H1 (cell line): ENCODE results near the gene CNTN3. TPM values are rescaled to one million over a fixed set of nuclear protein-coding genes. Genes with fewer than 3 reads are reported as not detected.

Experiments used
- CTCF ChIA-PET: fragments of 300-600 bp; sonication (Branson Sonifier 250); formaldehyde crosslinking; loops from one replicate; lab custom pipeline; 2021; ENCODE audit not compliant: partially characterized antibody; lab: Charles Lee
- POLR2A ChIA-PET: fragments of 300-600 bp; sonication (Branson Sonifier 250); formaldehyde crosslinking; loops from one replicate; lab custom pipeline; 2021; ENCODE audit warnings: inconsistent platforms; ENCODE audit not compliant: partially characterized antibody; lab: Charles Lee
- DNase-seq, 2 experiments: peaks; one replicate each; pipeline versions ENCODE4 v3.0.0 to v3.0.0-alpha.2; 2010 to 2022; ENCODE audit warnings: low spot score in 2 of 2, low read depth in 1 of 2, mixed read lengths in 1 of 2
- FAIRE-seq: peaks from 2 replicates; lab custom pipeline; 2011; peaks lifted over from hg19 to GRCh38; lab: Jason Lieb, UNC
- H2AFZ ChIP-seq: 2 replicates; pipeline ENCODE4 v1.8.1; 2012; ENCODE audit warnings: low read length, inconsistent platforms
- H2AK5ac ChIP-seq: 2 replicates; pipeline ENCODE4 v1.6.1; 2013; ENCODE audit warnings: low read depth, low read length
- H2BK120ac ChIP-seq: replicated peaks from 2 replicates; pipeline ENCODE3; 2013; ENCODE audit warnings: low read depth, low read length, inconsistent platforms
- H2BK12ac ChIP-seq: 2 replicates; pipeline ENCODE4 v1.6.1; 2013; ENCODE audit warnings: low read depth, low read length
- H2BK15ac ChIP-seq: 2 replicates; pipeline ENCODE4 v1.6.1; 2013; ENCODE audit warnings: low read length
- H2BK20ac ChIP-seq: 2 replicates; pipeline ENCODE4 v1.6.1; 2013; ENCODE audit warnings: low read length
- H2BK5ac ChIP-seq: 2 replicates; pipeline ENCODE4 v1.6.1; 2013; ENCODE audit warnings: low read depth, low read length
- H3K14ac ChIP-seq: 2 replicates; pipeline ENCODE4 v1.6.1; 2013; ENCODE audit warnings: inconsistent platforms; ENCODE audit not compliant: insufficient read length
- H3K18ac ChIP-seq: 2 replicates; pipeline ENCODE4 v1.6.1; 2013; ENCODE audit warnings: low read length; ENCODE audit errors: extremely low read depth
- H3K23ac ChIP-seq: 2 replicates; pipeline ENCODE4 v1.6.1; 2013; ENCODE audit warnings: inconsistent platforms; ENCODE audit not compliant: insufficient read length
- H3K23me2 ChIP-seq: 2 replicates; pipeline ENCODE4 v1.6.1; 2013; ENCODE audit warnings: low read depth, low read length
- H3K27ac ChIP-seq: 2 replicates; pipeline ENCODE4 v1.6.1; 2011; ENCODE audit warnings: low read depth, low read length, inconsistent platforms
- H3K27me3 ChIP-seq, 4 experiments: replicated peaks in 1 of 4; 1 replicate in 1 of 4; 2 replicates in 3 of 4; pipeline versions ENCODE4 v1.6.1 to v1.8.1; 2011 to 2013; ENCODE audit warnings: low read length in 3 of 4, mild to moderate bottlenecking in 3 of 4, inconsistent platforms in 2 of 4, mixed read lengths in 2 of 4, moderate library complexity in 1 of 4; ENCODE audit not compliant: control insufficient read depth in 3 of 4, insufficient read depth in 3 of 4; ENCODE audit errors: extremely low read depth in 1 of 4
- H3K36me3 ChIP-seq, 4 experiments: 2 replicates each; pipeline versions ENCODE4 v1.6.1 to v1.8.1; 2011 to 2013; ENCODE audit warnings: mild to moderate bottlenecking in 4 of 4, low read length in 3 of 4, moderate library complexity in 2 of 4, control low read depth in 1 of 4, inconsistent platforms in 1 of 4; ENCODE audit not compliant: insufficient read depth in 4 of 4, control insufficient read depth in 2 of 4
- H3K4ac ChIP-seq: replicated peaks from 2 replicates; pipeline ENCODE3; 2013; ENCODE audit warnings: low read length, low read depth, mixed read lengths, inconsistent platforms; ENCODE audit not compliant: insufficient read length
- H3K4me1 ChIP-seq, 4 experiments: replicated peaks in 1 of 4; 1 replicate in 1 of 4; 2 replicates in 3 of 4; pipeline versions ENCODE4 v1.6.1 to v1.8.1; 2011 to 2013; ENCODE audit warnings: low read length in 3 of 4, inconsistent platforms in 2 of 4, mixed read lengths in 1 of 4; ENCODE audit not compliant: insufficient read depth in 4 of 4, control insufficient read depth in 3 of 4
- H3K4me2 ChIP-seq, 2 experiments: 2 replicates each; pipeline versions ENCODE4 v1.6.1 to v1.8.1; 2011 to 2013; ENCODE audit warnings: low read depth in 2 of 2, low read length in 2 of 2, control low read depth in 1 of 2, inconsistent platforms in 1 of 2, mild to moderate bottlenecking in 1 of 2; ENCODE audit not compliant: insufficient read depth in 1 of 2
- H3K4me3 ChIP-seq, 4 experiments: fragments of 200-600, 300-600 bp in 1 of 4; sonication (generic), shearing (Covaris generic), sonication (Bioruptor Twin) in 1 of 4; 2 replicates each; pipeline versions ENCODE4 v1.5.1 to v1.8.1; 2011 to 2016; ENCODE audit warnings: low read length in 4 of 4, low read depth in 3 of 4, control low read depth in 2 of 4, inconsistent platforms in 2 of 4, mild to moderate bottlenecking in 2 of 4, mixed read lengths in 1 of 4, moderate library complexity in 1 of 4; ENCODE audit not compliant: insufficient read depth in 2 of 4; ENCODE audit errors: extremely low read depth in 1 of 4
- H3K56ac ChIP-seq: replicated peaks from 2 replicates; pipeline ENCODE3; 2013; ENCODE audit warnings: low read depth, mild to moderate bottlenecking, mixed read lengths, low read length, inconsistent platforms; ENCODE audit not compliant: insufficient read length
- H3K79me1 ChIP-seq: 2 replicates; pipeline ENCODE4 v1.6.1; 2013; ENCODE audit warnings: low read depth, low read length, control low read depth
- H3K79me2 ChIP-seq, 2 experiments: 2 replicates each; pipeline versions ENCODE4 v1.6.1 to v1.8.1; 2012 to 2013; ENCODE audit warnings: low read length in 2 of 2, mild to moderate bottlenecking in 2 of 2, inconsistent platforms in 1 of 2; ENCODE audit not compliant: insufficient read depth in 2 of 2, control insufficient read depth in 1 of 2
- H3K9ac ChIP-seq, 4 experiments: replicated peaks in 1 of 4; 1 replicate in 1 of 4; 2 replicates in 3 of 4; pipeline versions ENCODE4 v1.6.1 to v1.8.1; 2011 to 2013; ENCODE audit warnings: low read depth in 3 of 4, low read length in 3 of 4, control low read depth in 2 of 4, mild to moderate bottlenecking in 2 of 4, moderate library complexity in 2 of 4, inconsistent platforms in 1 of 4; ENCODE audit errors: extremely low read depth in 1 of 4
- H3K9me3 ChIP-seq, 2 experiments: 2 replicates each; pipeline versions ENCODE4 v1.6.1 to v1.8.1; 2012 to 2013; ENCODE audit warnings: mild to moderate bottlenecking in 2 of 2, moderate library complexity in 2 of 2, control low read depth in 1 of 2, inconsistent platforms in 1 of 2, low read depth in 1 of 2, low read length in 1 of 2, mixed read lengths in 1 of 2; ENCODE audit not compliant: insufficient read depth in 2 of 2
- H4K20me1 ChIP-seq, 2 experiments: replicated peaks in 1 of 2; 2 replicates each; pipeline versions ENCODE3 to v1.8.1; 2011 to 2013; ENCODE audit warnings: inconsistent platforms in 2 of 2, low read length in 2 of 2, mild to moderate bottlenecking in 1 of 2; ENCODE audit not compliant: insufficient read depth in 2 of 2, control insufficient read depth in 1 of 2
- H4K5ac ChIP-seq: 2 replicates; pipeline ENCODE4 v1.6.1; 2013; ENCODE audit warnings: low read length, low read depth, mixed read lengths, inconsistent platforms; ENCODE audit not compliant: insufficient read length
- H4K8ac ChIP-seq: 2 replicates; pipeline ENCODE4 v1.8.0; 2013; ENCODE audit warnings: mild to moderate bottlenecking, moderate library complexity, low read length, inconsistent platforms; ENCODE audit not compliant: insufficient read depth; ENCODE audit errors: extremely low read depth
- H4K91ac ChIP-seq: replicated peaks from 2 replicates; pipeline ENCODE3; 2013; ENCODE audit warnings: low read length, mixed read lengths, inconsistent platforms; ENCODE audit not compliant: insufficient read length
- CEBPB ChIP-seq: IDR thresholded peaks from 2 replicates; pipeline ENCODE4 v1.6.1; 2012; ENCODE audit warnings: low read depth, low read length
- CHD1 ChIP-seq: IDR thresholded peaks from 2 replicates; pipeline ENCODE4 v1.6.1; 2012; ENCODE audit warnings: low read depth, low read length, improper control_type of control experiment
- E2F6 ChIP-seq: IDR thresholded peaks from 2 replicates; pipeline ENCODE4 v1.6.1; 2012; ENCODE audit warnings: inconsistent platforms
- GABPA ChIP-seq: IDR thresholded peaks from 2 replicates; pipeline ENCODE4 v1.6.1; 2011; ENCODE audit warnings: mild to moderate bottlenecking, low read length, moderate library complexity, borderline replicate concordance; ENCODE audit not compliant: insufficient read depth
- GTF2F1 ChIP-seq: IDR thresholded peaks from 2 replicates; pipeline ENCODE4 v1.6.1; 2012; ENCODE audit warnings: low read depth, low read length, improper control_type of control experiment, borderline replicate concordance
- KDM5A ChIP-seq: fragments of 200-600 bp; IDR thresholded peaks from 2 replicates; pipeline ENCODE4 v1.7.1; 2012; ENCODE audit warnings: mild to moderate bottlenecking, low read length, inconsistent platforms, mixed read lengths
- NANOG ChIP-seq: IDR thresholded peaks from 2 replicates; pipeline ENCODE4 v1.6.1; 2011; ENCODE audit warnings: low read length, low read depth, mild to moderate bottlenecking, inconsistent platforms; ENCODE audit not compliant: insufficient read depth, poor library complexity, severe bottlenecking
- POLR2A ChIP-seq, 2 experiments: IDR thresholded peaks; 1 replicate in 1 of 2; 2 replicates in 1 of 2; pipeline ENCODE4 v1.6.1; 2011; ENCODE audit warnings: low read depth in 2 of 2, low read length in 2 of 2, mild to moderate bottlenecking in 2 of 2; ENCODE audit errors: control extremely low read depth in 1 of 2
- TCF12 ChIP-seq: IDR thresholded peaks from 2 replicates; pipeline ENCODE4 v1.6.1; 2011; ENCODE audit warnings: low read depth, mild to moderate bottlenecking, low read length
- ZNF274 ChIP-seq: IDR thresholded peaks from 2 replicates; pipeline ENCODE4 v1.7.0; 2012; ENCODE audit warnings: low read length, borderline replicate concordance; ENCODE audit errors: extremely low read depth
- whole genome bisulfite sequencing, 2 experiments: shearing (Covaris generic) in 1 of 2; methylation state at CpG; one replicate each; pipeline versions ENCODE4 v1.1.6 to v1.1.7; 2013 to 2015; ENCODE audit warnings: low lambda C conversion rate in 2 of 2, mixed read lengths in 2 of 2, inconsistent platforms in 1 of 2, low coverage in 1 of 2, missing lambda C conversion rate in 1 of 2; ENCODE audit not compliant: insufficient replicate concordance in 2 of 2, insufficient coverage in 1 of 2, insufficient read length in 1 of 2; ENCODE audit errors: extremely low coverage in 1 of 2, missing lambda C conversion rate in 1 of 2; 5-methylcytosine and 5-hydroxymethylcytosine counted together
- polyA plus RNA-seq, 7 experiments: library from polyadenylated mRNA; depleted of rRNA in 3 of 7; stranded (reverse) in 5 of 7; unstranded in 2 of 7; fragments of >200 nt in 5 of 7; fragments of 200-250 nt in 2 of 7; gene quantifications; 1 replicate in 5 of 7; 2 replicates in 1 of 7; 4 replicates in 1 of 7; pipeline versions ENCODE4 v1.2.1 to v1.2.3, GENCODE V29; 2011 to 2013; ENCODE audit warnings: missing spikeins in 2 of 7, mixed read lengths in 2 of 7
- total RNA-seq: library from RNA; stranded (reverse); fragmentation: NEBNext Ultra II Directional; extraction: Animal tissue kit (Norgen Biotek cat#: 25700); gene quantifications from 2 replicates; pipeline ENCODE4 v1.2.1, GENCODE V29; 2021

Gene CNTN3
- total and polyA plus RNA-seq, 2 of the 8 experiments (the other 6 are each of a cell fraction or from before 2014, with no cell fraction given): 0.11 to 0.13 TPM

GRCh38 chr3:74593152-74593551 is 21.3 kb downstream of the CNTN3 start:
- Histone ChIP-seq H2BK120ac (no peak overlapping the region), H3K56ac (no peak overlapping the region), H2BK5ac (no peak overlapping the region), H2BK12ac (no peak overlapping the region), H4K91ac (no peak overlapping the region), H4K20me1 (no peaks in the 10 kb centered on the region), H2BK15ac (no peak overlapping the region), H3K4me3 (no peak overlapping the region), H4K5ac (no peak overlapping the region), H3K27me3 (no peaks in the 10 kb centered on the region), H2BK20ac (no peak overlapping the region), H3K9me3 (no peaks in the 10 kb centered on the region), H2AFZ (no peak overlapping the region), H3K9ac (no peak overlapping the region), H3K18ac (no peak overlapping the region), H3K23me2 (peaks cover 1% of the 10 kb centered on the region; the same call in 1 of the 2 replicates), H3K4ac (no peak overlapping the region), H3K36me3 (no peaks in the 10 kb centered on the region), H3K79me2 (no peaks in the 10 kb centered on the region), H4K8ac (no peak overlapping the region), H2AK5ac (no peak overlapping the region), H3K23ac (no peak overlapping the region), H3K27ac (no peak overlapping the region), H3K4me2 (no peak overlapping the region), H3K14ac (no peak overlapping the region), H3K79me1 (no peaks in the 10 kb centered on the region), H3K4me1 (no peaks in the 10 kb centered on the region)
- FAIRE-seq: no peak
- CTCF ChIA-PET: interaction anchor here (1.5 to 1.7 kb wide), 2 partner anchors 9 to 325 kb away, joined by 3 read pairs; no protein-coding TSS in a partner anchor
- POLR2A ChIA-PET: no interaction called here
- WGBS, 2 experiments: 95% methylated on average over 3 of the region's 3 CpGs; no CpG with 5 or more reads in 1 of the 2 experiments
- TF ChIP-seq GABPA: no peak
- no peak for TF ChIP-seq TCF12
- no peak for TF ChIP-seq POLR2A (IDR thresholded peaks at IDR 0.05; ENCODE audit: control extremely low read depth in 1 of 2, low read depth in 2 of 2, low read length in 2 of 2)
- no peak for TF ChIP-seq E2F6
- no peak for TF ChIP-seq ZNF274
- TF ChIP-seq GTF2F1: no peak
- TF ChIP-seq KDM5A: no peak
- TF ChIP-seq CHD1: no peak
- no peak for TF ChIP-seq NANOG
- TF ChIP-seq CEBPB: no peak
- no peak for DNase-seq
